GM23338 (cell line): ENCODE data around the gene TDRD7. TPM values are rescaled to one million over a fixed set of nuclear protein-coding genes. Genes with fewer than 3 reads are reported as not detected.

ENCODE experiments used
- ATAC-seq: fragments of 200-7000 bp; cut with Tn5 transposase; 3 replicates; pipeline ENCODE4 v1.9.1; 2020
- DNase-seq: peaks from one replicate; pipeline ENCODE4 v3.0.0-alpha.2; 2015; ENCODE audit warnings: low spot score
- H2AFZ ChIP-seq: fragments of 200-600 bp; sonication (generic); 2 replicates; pipeline ENCODE4 v1.8.0; 2016; ENCODE audit warnings: antibody characterized with exemption, mild to moderate bottlenecking, moderate library complexity
- H3F3A ChIP-seq: fragments of 200-600 bp; sonication (generic); replicated peaks from 2 replicates; pipeline ENCODE4 v1.8.0; 2017; ENCODE audit warnings: antibody characterized with exemption, mixed run types, low read depth
- H3K27ac ChIP-seq: fragments of 200-600 bp; sonication (generic); 2 replicates; pipeline ENCODE4 v1.6.1; 2016; ENCODE audit warnings: low read depth
- H3K27me3 ChIP-seq: fragments of 200-600 bp; sonication (generic); 2 replicates; pipeline ENCODE4 v1.8.0; 2016; ENCODE audit warnings: mild to moderate bottlenecking, mixed run types, moderate library complexity; ENCODE audit not compliant: insufficient read depth
- H3K36me3 ChIP-seq: fragments of 200-600 bp; sonication (generic); 2 replicates; pipeline ENCODE4 v1.8.0; 2016; ENCODE audit warnings: mild to moderate bottlenecking; ENCODE audit not compliant: insufficient read depth
- H3K4me1 ChIP-seq: fragments of 200-600 bp; sonication (generic); 2 replicates; pipeline ENCODE4 v1.8.0; 2016; ENCODE audit warnings: mild to moderate bottlenecking, moderate library complexity; ENCODE audit not compliant: insufficient read depth
- H3K4me2 ChIP-seq: fragments of 200-600 bp; sonication (generic); 2 replicates; pipeline ENCODE4 v1.7.1; 2017; ENCODE audit warnings: mixed run types
- H3K4me3 ChIP-seq: fragments of 200-600 bp; sonication (generic); 2 replicates; pipeline ENCODE4 v1.6.1; 2016; ENCODE audit warnings: mixed run types
- H3K79me2 ChIP-seq: fragments of 200-600 bp; sonication (generic); replicated peaks from 2 replicates; pipeline ENCODE4 v1.8.0; 2017; ENCODE audit warnings: mild to moderate bottlenecking; ENCODE audit not compliant: insufficient read depth
- H3K9me2 ChIP-seq: fragments of 200-600 bp; sonication (generic); 2 replicates; pipeline ENCODE4 v1.8.0; 2017; ENCODE audit not compliant: insufficient read depth
- H4K20me1 ChIP-seq: fragments of 200-600 bp; sonication (generic); replicated peaks from 2 replicates; pipeline ENCODE4 v1.8.0; 2017; ENCODE audit warnings: mild to moderate bottlenecking; ENCODE audit not compliant: insufficient read depth
- H3K27ac Mint-ChIP-seq: 2 replicates; pipeline ENCODE4 v1.8.0; 2020; ENCODE audit warnings: inconsistent platforms, mild to moderate bottlenecking, moderate library complexity, mixed read lengths
- H3K27me3 Mint-ChIP-seq: 3 replicates; pipeline ENCODE4 v1.8.0; 2022; ENCODE audit warnings: low read depth, mild to moderate bottlenecking, moderate library complexity, mixed read lengths, inconsistent platforms; ENCODE audit not compliant: insufficient read depth, poor library complexity
- H3K36me3 Mint-ChIP-seq: 3 replicates; pipeline ENCODE4 v1.8.0; 2021; ENCODE audit warnings: low read depth, mild to moderate bottlenecking, inconsistent platforms, moderate library complexity, mixed read lengths
- H3K4me1 Mint-ChIP-seq: 3 replicates; pipeline ENCODE4 v1.8.0; 2020; ENCODE audit warnings: mild to moderate bottlenecking, inconsistent platforms, mixed read lengths
- H3K4me3 Mint-ChIP-seq: 3 replicates; pipeline ENCODE4 v1.8.0; 2021; ENCODE audit warnings: moderate library complexity, mild to moderate bottlenecking, inconsistent platforms, mixed read lengths
- H3K9me3 Mint-ChIP-seq: 3 replicates; pipeline ENCODE4 v1.8.0; 2020; ENCODE audit warnings: moderate library complexity, mild to moderate bottlenecking, inconsistent platforms, mixed read lengths
- CREB1 ChIP-seq: fragments of 250-450 bp; sonication (Bioruptor Pico); IDR thresholded peaks from 2 replicates; pipeline ENCODE4 v1.5.0; 2020; ENCODE audit warnings: low read depth, mild to moderate bottlenecking, moderate library complexity
- EZH2 ChIP-seq: fragments of 200-600 bp; sonication (generic); IDR thresholded peaks from one replicate; pipeline ENCODE4 v1.8.0; 2017; ENCODE audit warnings: antibody characterized with exemption, mild to moderate bottlenecking, low read depth; ENCODE audit not compliant: unreplicated experiment
- EZH2phosphoT487 ChIP-seq: fragments of 200-600 bp; sonication (generic); IDR thresholded peaks from one replicate; pipeline ENCODE4 v1.8.1; 2018; ENCODE audit warnings: antibody characterized with exemption; ENCODE audit not compliant: unreplicated experiment
- JUNB ChIP-seq: IDR thresholded peaks from one replicate; pipeline ENCODE4 v1.6.1; 2016; ENCODE audit warnings: antibody characterized with exemption; ENCODE audit not compliant: unreplicated experiment
- NANOG ChIP-seq: IDR thresholded peaks from 2 replicates; pipeline ENCODE4 v1.6.1; 2016; ENCODE audit warnings: antibody characterized with exemption, borderline replicate concordance
- POLR2AphosphoS5 ChIP-seq: IDR thresholded peaks from 2 replicates; pipeline ENCODE4 v1.6.1; 2016; ENCODE audit warnings: antibody characterized with exemption, low read depth
- STAT1 ChIP-seq: IDR thresholded peaks from one replicate; pipeline ENCODE4 v1.6.1; 2016; ENCODE audit warnings: antibody characterized with exemption; ENCODE audit not compliant: unreplicated experiment
- ZNF114 ChIP-seq: fragments of 250-450 bp; sonication (Bioruptor Pico); IDR thresholded peaks from 2 replicates; pipeline ENCODE4 v1.5.0; 2020; ENCODE audit warnings: mild to moderate bottlenecking, moderate library complexity
- ZNF331 ChIP-seq: fragments of 250-450 bp; sonication (Bioruptor Pico); IDR thresholded peaks from 2 replicates; pipeline ENCODE4 v1.5.0; 2020; ENCODE audit warnings: low read depth, mild to moderate bottlenecking, moderate library complexity
- polyA plus RNA-seq: library from polyadenylated mRNA; unstranded; fragments of >200 nt; fragmentation: Nextera tagmentation; extraction: Ambion mirVana; gene quantifications from 2 replicates; pipeline ENCODE4 v1.2.1, GENCODE V29; 2016
- total RNA-seq: library from RNA; depleted of rRNA; stranded (reverse); fragments of >200 nt; shearing (Covaris generic); gene quantifications from 2 replicates; pipeline ENCODE4 v1.2.3, GENCODE V29; 2014
- TF ChIP-seq, protein P1 (sequence below): IDR thresholded peaks from one replicate; pipeline ENCODE4 v1.6.1; 2018; ENCODE audit warnings: antibody characterized with exemption; ENCODE audit not compliant: unreplicated experiment
- TF ChIP-seq, protein P2 (sequence below), 2 experiments: fragments of 200-600 bp in 1 of 2; sonication (generic) in 1 of 2; conservative IDR thresholded peaks; 2 replicates each; pipeline versions ENCODE4 v1.5.1 to v1.6.1; 2016 to 2017; ENCODE audit warnings: antibody characterized with exemption in 2 of 2, low read depth in 2 of 2, mild to moderate bottlenecking in 2 of 2, moderate library complexity in 1 of 2
- TF ChIP-seq, protein P3 (sequence below): IDR thresholded peaks from 2 replicates; pipeline ENCODE4 v1.6.1; 2016; ENCODE audit warnings: antibody characterized with exemption
- TF ChIP-seq, protein P4 (sequence below): fragments of 250-450 bp; sonication (Bioruptor Pico); IDR thresholded peaks from 2 replicates; pipeline ENCODE4 v1.5.0; 2020; ENCODE audit warnings: mild to moderate bottlenecking, moderate library complexity

Gene TDRD7
- total and polyA plus RNA-seq, 2 experiments from 2014 or later: 1.7 to 3.1 TPM

DNA sequence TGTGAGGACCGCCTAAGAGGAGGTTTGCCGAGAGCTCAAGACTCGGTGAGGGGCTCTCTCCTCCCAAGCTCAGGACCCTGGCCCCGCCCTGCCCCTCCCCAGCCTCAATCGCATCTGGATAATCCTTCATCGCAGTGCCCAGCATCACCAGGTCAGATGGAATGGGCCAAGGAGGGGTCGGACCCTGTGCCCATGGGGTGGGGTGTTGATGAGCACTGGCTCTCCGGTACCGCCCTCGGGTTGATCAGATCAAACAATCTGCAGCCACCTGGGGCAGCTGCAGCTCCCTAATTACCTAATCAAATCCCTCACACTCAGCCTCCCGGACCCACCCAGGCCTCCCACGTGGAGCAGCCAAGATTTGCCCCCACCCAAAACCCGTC is 24.4 kb upstream of the TDRD7 start:
- H3K79me2 ChIP-seq: no peaks in the 10 kb centered on the region
- no peaks in the 10 kb centered on the region for H4K20me1 ChIP-seq
- no peaks in the 10 kb centered on the region for H3K27me3 ChIP-seq
- peak overlapping the region; percentile 47 for H3K4me3 ChIP-seq
- H3K27ac ChIP-seq: no peak overlapping the region
- H3K27ac Mint-ChIP-seq: no peak overlapping the region
- DNase-seq: no peak
- peaks cover 25% of the 10 kb centered on the region for H3K4me1 Mint-ChIP-seq
- H3K36me3 ChIP-seq: no peaks in the 10 kb centered on the region
- no peaks in the 10 kb centered on the region; the same call in 2 of the 3 replicates for H3K9me3 Mint-ChIP-seq
- H3K27me3 Mint-ChIP-seq: peaks cover 28% of the 10 kb centered on the region
- peak overlapping the region; percentile 73 for H3K4me2 ChIP-seq
- no peaks in the 10 kb centered on the region; the same call in 1 of the 2 replicates for H3K9me2 ChIP-seq
- no peaks in the 10 kb centered on the region; the same call in 2 of the 3 replicates for H3K36me3 Mint-ChIP-seq
- H3K4me1 ChIP-seq: peaks cover 13% of the 10 kb centered on the region; the same call in 1 of the 2 replicates
- H2AFZ ChIP-seq: 0 out of 2 replicates have a peak overlapping the region, but pooled peaks have one; percentile 28
- no peaks in the 10 kb centered on the region for H3F3A ChIP-seq
- ATAC-seq: peak; percentile 15; the same call in 2 of the 3 replicates
- peak overlapping the region; percentile 2; the same call in 1 of the 3 replicates for H3K4me3 Mint-ChIP-seq
- TF ChIP-seq ZNF331 (CRISPR knock-in tag) (no peak), EZH2phosphoT487 (no peak), NANOG (no peak), STAT1 (no peak), JUNB (no peak), ZNF114 (CRISPR knock-in tag) (no peak), CREB1 (CRISPR knock-in tag) (no peak), EZH2 (no peak), POLR2AphosphoS5 (no peak)
- TF ChIP-seq, protein P1, sequence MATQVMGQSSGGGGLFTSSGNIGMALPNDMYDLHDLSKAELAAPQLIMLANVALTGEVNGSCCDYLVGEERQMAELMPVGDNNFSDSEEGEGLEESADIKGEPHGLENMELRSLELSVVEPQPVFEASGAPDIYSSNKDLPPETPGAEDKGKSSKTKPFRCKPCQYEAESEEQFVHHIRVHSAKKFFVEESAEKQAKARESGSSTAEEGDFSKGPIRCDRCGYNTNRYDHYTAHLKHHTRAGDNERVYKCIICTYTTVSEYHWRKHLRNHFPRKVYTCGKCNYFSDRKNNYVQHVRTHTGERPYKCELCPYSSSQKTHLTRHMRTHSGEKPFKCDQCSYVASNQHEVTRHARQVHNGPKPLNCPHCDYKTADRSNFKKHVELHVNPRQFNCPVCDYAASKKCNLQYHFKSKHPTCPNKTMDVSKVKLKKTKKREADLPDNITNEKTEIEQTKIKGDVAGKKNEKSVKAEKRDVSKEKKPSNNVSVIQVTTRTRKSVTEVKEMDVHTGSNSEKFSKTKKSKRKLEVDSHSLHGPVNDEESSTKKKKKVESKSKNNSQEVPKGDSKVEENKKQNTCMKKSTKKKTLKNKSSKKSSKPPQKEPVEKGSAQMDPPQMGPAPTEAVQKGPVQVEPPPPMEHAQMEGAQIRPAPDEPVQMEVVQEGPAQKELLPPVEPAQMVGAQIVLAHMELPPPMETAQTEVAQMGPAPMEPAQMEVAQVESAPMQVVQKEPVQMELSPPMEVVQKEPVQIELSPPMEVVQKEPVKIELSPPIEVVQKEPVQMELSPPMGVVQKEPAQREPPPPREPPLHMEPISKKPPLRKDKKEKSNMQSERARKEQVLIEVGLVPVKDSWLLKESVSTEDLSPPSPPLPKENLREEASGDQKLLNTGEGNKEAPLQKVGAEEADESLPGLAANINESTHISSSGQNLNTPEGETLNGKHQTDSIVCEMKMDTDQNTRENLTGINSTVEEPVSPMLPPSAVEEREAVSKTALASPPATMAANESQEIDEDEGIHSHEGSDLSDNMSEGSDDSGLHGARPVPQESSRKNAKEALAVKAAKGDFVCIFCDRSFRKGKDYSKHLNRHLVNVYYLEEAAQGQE: no peak
- TF ChIP-seq, protein P2, sequence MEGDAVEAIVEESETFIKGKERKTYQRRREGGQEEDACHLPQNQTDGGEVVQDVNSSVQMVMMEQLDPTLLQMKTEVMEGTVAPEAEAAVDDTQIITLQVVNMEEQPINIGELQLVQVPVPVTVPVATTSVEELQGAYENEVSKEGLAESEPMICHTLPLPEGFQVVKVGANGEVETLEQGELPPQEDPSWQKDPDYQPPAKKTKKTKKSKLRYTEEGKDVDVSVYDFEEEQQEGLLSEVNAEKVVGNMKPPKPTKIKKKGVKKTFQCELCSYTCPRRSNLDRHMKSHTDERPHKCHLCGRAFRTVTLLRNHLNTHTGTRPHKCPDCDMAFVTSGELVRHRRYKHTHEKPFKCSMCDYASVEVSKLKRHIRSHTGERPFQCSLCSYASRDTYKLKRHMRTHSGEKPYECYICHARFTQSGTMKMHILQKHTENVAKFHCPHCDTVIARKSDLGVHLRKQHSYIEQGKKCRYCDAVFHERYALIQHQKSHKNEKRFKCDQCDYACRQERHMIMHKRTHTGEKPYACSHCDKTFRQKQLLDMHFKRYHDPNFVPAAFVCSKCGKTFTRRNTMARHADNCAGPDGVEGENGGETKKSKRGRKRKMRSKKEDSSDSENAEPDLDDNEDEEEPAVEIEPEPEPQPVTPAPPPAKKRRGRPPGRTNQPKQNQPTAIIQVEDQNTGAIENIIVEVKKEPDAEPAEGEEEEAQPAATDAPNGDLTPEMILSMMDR (conservative IDR thresholded peaks at IDR 0.05; ENCODE audit: low read depth in 2 of 2): no peak
- TF ChIP-seq, protein P3, sequence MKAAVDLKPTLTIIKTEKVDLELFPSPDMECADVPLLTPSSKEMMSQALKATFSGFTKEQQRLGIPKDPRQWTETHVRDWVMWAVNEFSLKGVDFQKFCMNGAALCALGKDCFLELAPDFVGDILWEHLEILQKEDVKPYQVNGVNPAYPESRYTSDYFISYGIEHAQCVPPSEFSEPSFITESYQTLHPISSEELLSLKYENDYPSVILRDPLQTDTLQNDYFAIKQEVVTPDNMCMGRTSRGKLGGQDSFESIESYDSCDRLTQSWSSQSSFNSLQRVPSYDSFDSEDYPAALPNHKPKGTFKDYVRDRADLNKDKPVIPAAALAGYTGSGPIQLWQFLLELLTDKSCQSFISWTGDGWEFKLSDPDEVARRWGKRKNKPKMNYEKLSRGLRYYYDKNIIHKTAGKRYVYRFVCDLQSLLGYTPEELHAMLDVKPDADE: no peak
- TF ChIP-seq, protein P4, sequence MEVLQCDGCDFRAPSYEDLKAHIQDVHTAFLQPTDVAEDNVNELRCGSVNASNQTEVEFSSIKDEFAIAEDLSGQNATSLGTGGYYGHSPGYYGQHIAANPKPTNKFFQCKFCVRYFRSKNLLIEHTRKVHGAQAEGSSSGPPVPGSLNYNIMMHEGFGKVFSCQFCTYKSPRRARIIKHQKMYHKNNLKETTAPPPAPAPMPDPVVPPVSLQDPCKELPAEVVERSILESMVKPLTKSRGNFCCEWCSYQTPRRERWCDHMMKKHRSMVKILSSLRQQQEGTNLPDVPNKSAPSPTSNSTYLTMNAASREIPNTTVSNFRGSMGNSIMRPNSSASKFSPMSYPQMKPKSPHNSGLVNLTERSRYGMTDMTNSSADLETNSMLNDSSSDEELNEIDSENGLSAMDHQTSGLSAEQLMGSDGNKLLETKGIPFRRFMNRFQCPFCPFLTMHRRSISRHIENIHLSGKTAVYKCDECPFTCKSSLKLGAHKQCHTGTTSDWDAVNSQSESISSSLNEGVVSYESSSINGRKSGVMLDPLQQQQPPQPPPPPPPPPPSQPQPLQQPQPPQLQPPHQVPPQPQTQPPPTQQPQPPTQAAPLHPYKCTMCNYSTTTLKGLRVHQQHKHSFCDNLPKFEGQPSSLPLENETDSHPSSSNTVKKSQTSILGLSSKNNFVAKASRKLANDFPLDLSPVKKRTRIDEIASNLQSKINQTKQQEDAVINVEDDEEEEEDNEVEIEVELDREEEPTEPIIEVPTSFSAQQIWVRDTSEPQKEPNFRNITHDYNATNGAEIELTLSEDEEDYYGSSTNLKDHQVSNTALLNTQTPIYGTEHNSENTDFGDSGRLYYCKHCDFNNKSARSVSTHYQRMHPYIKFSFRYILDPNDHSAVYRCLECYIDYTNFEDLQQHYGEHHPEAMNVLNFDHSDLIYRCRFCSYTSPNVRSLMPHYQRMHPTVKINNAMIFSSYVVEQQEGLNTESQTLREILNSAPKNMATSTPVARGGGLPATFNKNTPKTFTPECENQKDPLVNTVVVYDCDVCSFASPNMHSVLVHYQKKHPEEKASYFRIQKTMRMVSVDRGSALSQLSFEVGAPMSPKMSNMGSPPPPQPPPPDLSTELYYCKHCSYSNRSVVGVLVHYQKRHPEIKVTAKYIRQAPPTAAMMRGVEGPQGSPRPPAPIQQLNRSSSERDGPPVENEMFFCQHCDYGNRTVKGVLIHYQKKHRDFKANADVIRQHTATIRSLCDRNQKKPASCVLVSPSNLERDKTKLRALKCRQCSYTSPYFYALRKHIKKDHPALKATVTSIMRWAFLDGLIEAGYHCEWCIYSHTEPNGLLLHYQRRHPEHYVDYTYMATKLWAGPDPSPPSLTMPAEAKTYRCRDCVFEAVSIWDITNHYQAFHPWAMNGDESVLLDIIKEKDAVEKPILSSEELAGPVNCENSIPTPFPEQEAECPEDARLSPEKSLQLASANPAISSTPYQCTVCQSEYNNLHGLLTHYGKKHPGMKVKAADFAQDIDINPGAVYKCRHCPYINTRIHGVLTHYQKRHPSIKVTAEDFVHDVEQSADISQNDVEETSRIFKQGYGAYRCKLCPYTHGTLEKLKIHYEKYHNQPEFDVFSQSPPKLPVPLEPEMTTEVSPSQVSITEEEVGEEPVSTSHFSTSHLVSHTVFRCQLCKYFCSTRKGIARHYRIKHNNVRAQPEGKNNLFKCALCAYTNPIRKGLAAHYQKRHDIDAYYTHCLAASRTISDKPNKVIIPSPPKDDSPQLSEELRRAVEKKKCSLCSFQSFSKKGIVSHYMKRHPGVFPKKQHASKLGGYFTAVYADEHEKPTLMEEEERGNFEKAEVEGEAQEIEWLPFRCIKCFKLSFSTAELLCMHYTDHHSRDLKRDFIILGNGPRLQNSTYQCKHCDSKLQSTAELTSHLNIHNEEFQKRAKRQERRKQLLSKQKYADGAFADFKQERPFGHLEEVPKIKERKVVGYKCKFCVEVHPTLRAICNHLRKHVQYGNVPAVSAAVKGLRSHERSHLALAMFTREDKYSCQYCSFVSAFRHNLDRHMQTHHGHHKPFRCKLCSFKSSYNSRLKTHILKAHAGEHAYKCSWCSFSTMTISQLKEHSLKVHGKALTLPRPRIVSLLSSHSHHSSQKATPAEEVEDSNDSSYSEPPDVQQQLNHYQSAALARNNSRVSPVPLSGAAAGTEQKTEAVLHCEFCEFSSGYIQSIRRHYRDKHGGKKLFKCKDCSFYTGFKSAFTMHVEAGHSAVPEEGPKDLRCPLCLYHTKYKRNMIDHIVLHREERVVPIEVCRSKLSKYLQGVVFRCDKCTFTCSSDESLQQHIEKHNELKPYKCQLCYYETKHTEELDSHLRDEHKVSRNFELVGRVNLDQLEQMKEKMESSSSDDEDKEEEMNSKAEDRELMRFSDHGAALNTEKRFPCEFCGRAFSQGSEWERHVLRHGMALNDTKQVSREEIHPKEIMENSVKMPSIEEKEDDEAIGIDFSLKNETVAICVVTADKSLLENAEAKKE (CRISPR knock-in tag): no peak
